Measurements from ENCODE around the gene RBL2. TPM values are rescaled to one million over a fixed set of nuclear protein-coding genes. Genes with fewer than 3 reads are reported as not detected.

Gene RBL2
- total RNA-seq, 1 experiment from 2014 or later = 33.4 TPM

GRCh38 chr16:53495325-53495724 is 61.1 kb downstream of the RBL2 start:
- BruUV-seq (replicated peaks) = no TSS peak
- Histone ChIP-seq H3K9me3 (ENCODE audit: control insufficient read depth in 1 of 2, insufficient read depth in 1 of 2, low read depth in 1 of 2, low read length in 2 of 2) (no peaks in the 10 kb centered on the region), H3K27me3 (ENCODE audit: insufficient read depth, low read length) (no peaks in the 10 kb centered on the region), H4K20me1 (ENCODE audit: insufficient read depth) (no peaks in the 10 kb centered on the region), H3K27ac (ENCODE audit: low read depth, low read length) (no peak overlapping the region), H3K4me2 (ENCODE audit: low read length) (no peak overlapping the region), H3K9me2 (ENCODE audit: insufficient read depth) (no peaks in the 10 kb centered on the region), H3K4me3 (replicated peaks in 1 of 2; ENCODE audit: low read depth in 1 of 2, low read length in 2 of 2) (no peak overlapping the region), H3K9ac (ENCODE audit: low read length) (no peak overlapping the region), H3K36me3 (ENCODE audit: control insufficient read depth in 1 of 2, insufficient read depth in 2 of 2, low read length in 2 of 2) (peaks cover 27 to 31% of the 10 kb centered on the region in 2 experiments), H3K4me1 (ENCODE audit: control insufficient read depth in 1 of 2, insufficient read depth in 2 of 2, low read length in 2 of 2) (no peaks in the 10 kb centered on the region), H2AFZ (ENCODE audit: low read depth, low read length, poor library complexity, severe bottlenecking) (no peak overlapping the region), H3K79me2 (ENCODE audit: insufficient read depth, low read length) (no peaks in the 10 kb centered on the region)
- CTCF ChIA-PET = no interaction called here
- RAD21 ChIA-PET (ENCODE audit: low non-redundant PET in 1 of 2, low total read pairs in 2 of 2, uncharacterized antibody in 2 of 2, unreplicated experiment in 2 of 2) = no interaction called here
- no peak for DNase-seq (ENCODE audit: low read depth, low spot score)
- TF ChIP-seq EZH2 (IDR thresholded peaks at IDR 0.05) (no peak), RAD21 (IDR thresholded peaks at IDR 0.05; ENCODE audit: low read depth) (no peak)
- TF ChIP-seq, protein P1, sequence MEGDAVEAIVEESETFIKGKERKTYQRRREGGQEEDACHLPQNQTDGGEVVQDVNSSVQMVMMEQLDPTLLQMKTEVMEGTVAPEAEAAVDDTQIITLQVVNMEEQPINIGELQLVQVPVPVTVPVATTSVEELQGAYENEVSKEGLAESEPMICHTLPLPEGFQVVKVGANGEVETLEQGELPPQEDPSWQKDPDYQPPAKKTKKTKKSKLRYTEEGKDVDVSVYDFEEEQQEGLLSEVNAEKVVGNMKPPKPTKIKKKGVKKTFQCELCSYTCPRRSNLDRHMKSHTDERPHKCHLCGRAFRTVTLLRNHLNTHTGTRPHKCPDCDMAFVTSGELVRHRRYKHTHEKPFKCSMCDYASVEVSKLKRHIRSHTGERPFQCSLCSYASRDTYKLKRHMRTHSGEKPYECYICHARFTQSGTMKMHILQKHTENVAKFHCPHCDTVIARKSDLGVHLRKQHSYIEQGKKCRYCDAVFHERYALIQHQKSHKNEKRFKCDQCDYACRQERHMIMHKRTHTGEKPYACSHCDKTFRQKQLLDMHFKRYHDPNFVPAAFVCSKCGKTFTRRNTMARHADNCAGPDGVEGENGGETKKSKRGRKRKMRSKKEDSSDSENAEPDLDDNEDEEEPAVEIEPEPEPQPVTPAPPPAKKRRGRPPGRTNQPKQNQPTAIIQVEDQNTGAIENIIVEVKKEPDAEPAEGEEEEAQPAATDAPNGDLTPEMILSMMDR (IDR thresholded peaks at IDR 0.05 in 2 of 3, conservative IDR thresholded peaks at IDR 0.05 in 1 of 3; ENCODE audit: borderline replicate concordance in 1 of 3, insufficient read depth in 1 of 3, low read depth in 2 of 3, low read length in 2 of 3) = peak in 2 of 3 experiments; percentile 33 to 40; a peak in 4 of 6 replicates
- intact Hi-C loops (cut with micrococcal nuclease) = loop anchor here (10.0 kb wide), 1 partner anchor 361 kb away; no protein-coding TSS in a partner anchor
- ATAC-seq = peak; percentile 75
- POLR2A ChIA-PET = no interaction called here

- H2AFZ ChIP-seq (ENCODE audit: low read depth, low read length, poor library complexity, severe bottlenecking) = no peak overlapping the region
- TF ChIP-seq MAX (IDR thresholded peaks at IDR 0.05) = no peak
- TF ChIP-seq ZNF274 (IDR thresholded peaks at IDR 0.05; ENCODE audit: low read depth, low read length) = no peak
- TF ChIP-seq POLR2AphosphoS5 (IDR thresholded peaks at IDR 0.05; ENCODE audit: low read depth, low read length) = no peak
- TF ChIP-seq, protein P2, sequence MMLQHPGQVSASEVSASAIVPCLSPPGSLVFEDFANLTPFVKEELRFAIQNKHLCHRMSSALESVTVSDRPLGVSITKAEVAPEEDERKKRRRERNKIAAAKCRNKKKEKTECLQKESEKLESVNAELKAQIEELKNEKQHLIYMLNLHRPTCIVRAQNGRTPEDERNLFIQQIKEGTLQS (IDR thresholded peaks at IDR 0.05) = no peak
- no peak for TF ChIP-seq POLR2A (IDR thresholded peaks at IDR 0.05; ENCODE audit: borderline replicate concordance, extremely low read depth, insufficient read depth, insufficient read length)
- no peak for TF ChIP-seq EGR1 (IDR thresholded peaks at IDR 0.05; ENCODE audit: low read depth)
- TF ChIP-seq SP1 (IDR thresholded peaks at IDR 0.05; ENCODE audit: low read depth) = no peak
- no peak for TF ChIP-seq ELF1 (IDR thresholded peaks at IDR 0.05; ENCODE audit: borderline replicate concordance, low read depth)
- TF ChIP-seq EZH2phosphoT487 (IDR thresholded peaks at IDR 0.05; ENCODE audit: borderline replicate concordance) = no peak
- no peak for TF ChIP-seq REST (IDR thresholded peaks at IDR 0.05; ENCODE audit: low read depth)
- TF ChIP-seq YY1 (IDR thresholded peaks at IDR 0.05; ENCODE audit: extremely low read depth, insufficient replicate concordance, low read depth, low read length) = no peak
- no peak for TF ChIP-seq RAD21 (IDR thresholded peaks at IDR 0.05; ENCODE audit: low read depth)
- TF ChIP-seq CBX3 (IDR thresholded peaks at IDR 0.05; ENCODE audit: low read depth) = no peak
- TF ChIP-seq EZH2 (IDR thresholded peaks at IDR 0.05) = no peak
- no peak for TF ChIP-seq FOSL1 (IDR thresholded peaks at IDR 0.05; ENCODE audit: low read depth)
- RAD21 ChIA-PET (ENCODE audit: low non-redundant PET in 1 of 2, low total read pairs in 2 of 2, uncharacterized antibody in 2 of 2, unreplicated experiment in 2 of 2) = no interaction called here
- H3K27ac ChIP-seq (ENCODE audit: low read depth, low read length) = no peak overlapping the region
- no peak overlapping the region for H3K9ac ChIP-seq (ENCODE audit: low read length)
- no peaks in the 10 kb centered on the region for H3K9me2 ChIP-seq (ENCODE audit: insufficient read depth)
- H3K4me3 ChIP-seq (replicated peaks in 1 of 2; ENCODE audit: low read depth in 1 of 2, low read length in 2 of 2) = no peak overlapping the region
- peaks cover 21 to 25% of the 10 kb centered on the region in 2 experiments for H3K36me3 ChIP-seq (ENCODE audit: control insufficient read depth in 1 of 2, insufficient read depth in 2 of 2, low read length in 2 of 2)
- DNase-seq (ENCODE audit: low read depth, low spot score) = no peak
- no peaks in the 10 kb centered on the region for H3K79me2 ChIP-seq (ENCODE audit: insufficient read depth, low read length)
- no peak overlapping the region for H3K4me2 ChIP-seq (ENCODE audit: low read length)
- peaks cover 9 to 17% of the 10 kb centered on the region in 2 experiments; a peak in 3 of 4 replicates for H3K4me1 ChIP-seq (ENCODE audit: control insufficient read depth in 1 of 2, insufficient read depth in 2 of 2, low read length in 2 of 2)
- no peak for ATAC-seq
- H4K20me1 ChIP-seq (ENCODE audit: insufficient read depth) = no peaks in the 10 kb centered on the region
- no TSS peak for BruUV-seq (replicated peaks)
- H3K27me3 ChIP-seq (ENCODE audit: insufficient read depth, low read length) = no peaks in the 10 kb centered on the region
- H3K9me3 ChIP-seq (ENCODE audit: control insufficient read depth in 1 of 2, insufficient read depth in 1 of 2, low read depth in 1 of 2, low read length in 2 of 2) = no peaks in the 10 kb centered on the region
- POLR2A ChIA-PET = no interaction called here
- CTCF ChIA-PET = no interaction called here
- intact Hi-C loops (cut with micrococcal nuclease) = loop anchor here (10.0 kb wide), 1 partner anchor 364 kb away; no protein-coding TSS in a partner anchor
Observed at GRCh38 chr16:53498984-53499383, 64.7 kb downstream of the RBL2 start.
